ENCODE data around the gene AIP.

The AIP gene

GRCh38 chr11:67493548-67494370 lies 10.9 kb downstream of the AIP start:
- DNase-seq (ENCODE audit: low read depth in 2 of 2): no peak

DNA sequence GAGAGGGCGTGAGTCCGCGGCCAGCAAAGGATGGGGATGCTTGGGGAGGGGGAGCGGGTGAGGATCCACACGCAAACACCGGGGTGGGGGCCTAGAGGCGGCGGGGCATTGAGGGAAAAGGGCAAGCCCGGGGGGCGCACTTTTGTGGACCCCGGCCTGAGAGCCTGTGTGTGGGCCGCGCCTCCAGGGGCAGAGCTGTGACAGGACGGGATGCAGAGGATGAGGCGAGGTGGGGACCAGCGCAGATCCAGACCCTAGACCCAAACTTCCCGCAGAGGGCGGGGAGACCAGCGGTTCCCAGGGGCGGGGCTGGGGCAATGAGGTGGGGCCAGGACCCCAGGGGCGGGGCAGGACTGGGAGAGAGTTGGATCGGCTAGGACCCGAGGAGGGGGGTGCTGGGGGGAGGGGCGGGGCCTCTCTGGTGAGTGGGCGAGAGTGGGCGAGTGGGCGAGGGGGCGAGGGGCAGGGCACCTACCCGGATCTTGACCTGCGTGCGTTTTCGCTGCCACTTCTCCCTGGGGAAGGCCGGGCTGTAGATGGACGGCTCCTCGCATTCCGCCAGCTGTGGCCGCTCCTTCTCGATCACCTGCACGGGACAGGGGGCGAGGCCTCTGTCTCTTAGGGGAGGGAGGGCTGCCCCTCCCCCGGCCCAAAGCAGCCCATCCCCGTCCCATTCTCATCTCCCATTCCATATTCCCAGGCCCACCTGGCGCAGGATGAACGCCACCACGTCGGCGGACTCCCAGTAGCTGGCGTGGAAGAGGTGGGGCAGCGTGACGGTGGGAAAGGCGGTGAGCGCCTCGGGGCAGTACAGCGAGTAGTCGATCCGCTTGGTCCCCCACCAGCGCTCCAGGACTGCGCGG lies 11.8 kb downstream of the AIP start:
- DNase-seq (ENCODE audit: low read depth in 2 of 2): no peak

DNA sequence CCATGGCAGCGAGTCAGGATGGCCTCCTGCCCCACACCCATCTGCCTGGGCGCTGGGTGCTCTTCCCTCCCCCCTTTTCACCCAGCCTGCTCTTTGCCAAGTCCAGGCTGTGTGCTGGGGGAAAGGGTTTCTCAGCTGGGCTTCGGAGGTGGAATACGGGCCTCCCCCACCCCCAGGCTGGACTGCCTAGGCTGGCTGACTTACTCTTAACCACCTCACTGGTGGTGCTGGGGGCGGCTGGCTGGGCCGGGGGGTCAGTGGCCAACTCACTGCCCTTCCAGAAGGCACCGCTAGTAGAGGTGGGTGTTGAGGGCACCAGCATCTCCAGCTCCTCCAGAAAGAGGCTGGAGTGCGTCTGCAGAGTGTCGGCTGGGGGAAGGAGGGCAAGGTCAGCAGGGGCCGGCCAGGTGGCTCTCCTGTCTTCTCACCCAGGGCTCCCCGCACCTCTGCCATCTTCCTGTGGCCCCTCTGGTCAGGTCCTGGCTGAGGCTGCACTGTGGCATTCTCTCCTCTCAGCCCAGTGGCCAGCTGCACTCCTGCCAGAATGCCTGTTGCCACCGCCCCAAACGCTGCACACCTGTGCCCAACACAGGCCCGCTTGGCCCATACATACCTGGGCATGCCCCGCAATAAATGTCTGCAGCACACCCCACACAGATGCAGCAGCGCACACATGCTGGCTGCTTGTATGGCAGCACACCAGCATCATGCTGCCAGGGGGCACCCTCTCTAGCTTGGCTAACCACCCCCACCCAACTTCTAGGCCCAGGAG lies 12.6 kb downstream of the AIP start:
- DNase-seq (ENCODE audit: low read depth in 2 of 2): no peak

GRCh38 chr11:67496113-67496512 lies 13.3 kb downstream of the AIP start:
- DNase-seq (ENCODE audit: low read depth in 2 of 2): no peak

GRCh38 chr11:67497656-67498291 lies 14.9 kb downstream of the AIP start:
- DNase-seq (ENCODE audit: low read depth in 2 of 2): no peak

GRCh38 chr11:67498544-67498972 lies 15.7 kb downstream of the AIP start:
- DNase-seq (ENCODE audit: low read depth in 2 of 2): no peak

- no peak for DNase-seq (ENCODE audit: low read depth in 2 of 2)
These were observed 17.1 kb downstream of the AIP start for GRCh38 chr11:67499808-67500483.

- DNase-seq (ENCODE audit: low read depth in 2 of 2): no peak
These were observed 17.6 kb downstream of the AIP start for GRCh38 chr11:67500484-67500821.

DNA sequence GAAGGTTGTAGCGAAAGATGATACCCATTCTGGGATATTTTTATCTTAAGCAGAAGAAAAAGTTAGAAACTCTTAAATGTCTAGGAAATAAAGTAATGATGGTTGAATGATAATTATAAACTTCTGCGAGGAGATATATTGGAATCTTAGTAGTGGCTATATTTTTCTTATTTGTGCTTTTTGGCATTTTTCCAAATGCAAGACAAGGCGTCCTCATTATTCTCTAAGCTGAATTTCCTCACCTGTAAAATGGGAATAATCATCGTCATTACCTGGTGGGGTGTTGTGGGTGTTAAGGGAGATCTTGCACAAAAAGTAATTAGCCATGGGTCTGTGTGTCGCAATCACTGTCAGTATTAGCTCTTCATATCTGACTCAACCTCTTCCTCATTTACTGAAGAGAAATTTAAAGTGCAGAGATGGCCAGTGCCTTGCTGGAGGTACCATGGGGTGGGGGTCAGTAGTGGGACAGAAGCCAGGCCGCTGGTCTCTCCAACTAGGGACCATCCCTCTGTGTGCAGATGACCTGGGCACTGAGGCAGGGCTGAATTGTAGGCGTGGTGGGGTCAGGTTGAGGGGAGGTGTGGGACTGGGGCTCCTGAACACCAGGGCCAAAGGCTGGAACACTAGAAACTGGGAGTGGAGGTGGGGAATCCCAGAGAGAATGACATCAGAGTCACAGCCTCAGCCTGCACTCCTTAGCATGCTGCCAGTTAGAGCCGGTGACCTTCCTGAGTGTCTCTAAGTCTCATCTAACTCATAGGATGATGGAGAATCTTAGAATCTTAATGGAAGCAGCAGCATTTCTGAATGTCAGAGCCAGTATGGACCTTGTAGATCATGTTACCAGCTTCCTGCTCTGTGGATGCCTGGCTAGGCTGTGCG lies 18.2 kb downstream of the AIP start:
- no peak for DNase-seq (ENCODE audit: low read depth in 2 of 2)

DNA sequence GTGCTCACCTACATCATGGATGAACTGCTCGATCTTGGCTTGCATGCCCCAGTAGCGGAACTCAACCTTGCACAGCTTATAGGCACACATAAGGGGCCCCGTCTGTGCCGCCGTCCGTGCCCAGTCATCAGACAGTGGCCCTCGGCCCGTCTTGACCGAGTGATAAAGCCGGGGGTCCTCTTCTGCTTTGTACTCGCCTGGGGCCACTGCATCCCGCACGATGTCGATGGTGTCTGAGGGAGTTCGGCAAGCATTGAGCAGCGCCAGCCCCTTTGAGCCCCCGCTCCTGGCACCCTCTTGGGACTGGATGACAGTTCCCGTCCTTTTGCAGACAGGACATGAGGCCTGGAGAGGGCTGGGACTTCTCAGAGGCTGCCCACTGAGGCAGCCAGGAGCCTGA lies 19.0 kb downstream of the AIP start:
- DNase-seq (ENCODE audit: low read depth in 2 of 2): no peak

DNA sequence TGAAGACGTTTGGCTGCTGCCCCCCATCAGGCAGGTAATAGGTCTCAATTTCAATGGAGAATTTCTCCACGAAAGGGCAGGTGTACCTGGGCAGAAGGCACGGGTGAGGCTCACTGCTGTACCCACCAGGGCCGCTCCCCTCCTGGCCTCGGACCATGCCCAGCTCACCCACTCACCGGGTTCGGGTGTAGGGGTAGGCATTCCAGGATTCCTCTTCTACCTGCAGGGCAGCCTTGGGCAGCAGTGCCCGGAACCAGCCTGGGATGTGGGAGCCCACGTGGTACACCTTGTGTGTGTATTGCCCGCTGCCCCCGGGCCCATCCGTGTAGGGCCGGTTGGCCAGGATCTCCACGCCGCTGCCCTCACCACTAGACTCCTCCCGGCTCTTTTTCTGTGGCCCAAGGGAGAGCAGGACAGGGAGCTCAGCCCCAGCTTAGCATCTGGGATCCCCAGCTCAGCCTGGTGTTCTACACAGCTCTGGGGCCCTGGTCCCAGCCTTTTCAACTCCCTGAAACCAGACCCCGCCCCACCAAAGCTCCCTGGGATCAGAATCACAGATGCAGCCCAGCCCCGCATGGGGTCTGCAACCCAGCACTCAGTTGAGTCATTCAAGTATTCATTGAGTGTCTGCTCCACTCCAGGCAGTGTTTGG lies 19.6 kb downstream of the AIP start:
- DNase-seq (ENCODE audit: low read depth in 2 of 2): no peak

DNA sequence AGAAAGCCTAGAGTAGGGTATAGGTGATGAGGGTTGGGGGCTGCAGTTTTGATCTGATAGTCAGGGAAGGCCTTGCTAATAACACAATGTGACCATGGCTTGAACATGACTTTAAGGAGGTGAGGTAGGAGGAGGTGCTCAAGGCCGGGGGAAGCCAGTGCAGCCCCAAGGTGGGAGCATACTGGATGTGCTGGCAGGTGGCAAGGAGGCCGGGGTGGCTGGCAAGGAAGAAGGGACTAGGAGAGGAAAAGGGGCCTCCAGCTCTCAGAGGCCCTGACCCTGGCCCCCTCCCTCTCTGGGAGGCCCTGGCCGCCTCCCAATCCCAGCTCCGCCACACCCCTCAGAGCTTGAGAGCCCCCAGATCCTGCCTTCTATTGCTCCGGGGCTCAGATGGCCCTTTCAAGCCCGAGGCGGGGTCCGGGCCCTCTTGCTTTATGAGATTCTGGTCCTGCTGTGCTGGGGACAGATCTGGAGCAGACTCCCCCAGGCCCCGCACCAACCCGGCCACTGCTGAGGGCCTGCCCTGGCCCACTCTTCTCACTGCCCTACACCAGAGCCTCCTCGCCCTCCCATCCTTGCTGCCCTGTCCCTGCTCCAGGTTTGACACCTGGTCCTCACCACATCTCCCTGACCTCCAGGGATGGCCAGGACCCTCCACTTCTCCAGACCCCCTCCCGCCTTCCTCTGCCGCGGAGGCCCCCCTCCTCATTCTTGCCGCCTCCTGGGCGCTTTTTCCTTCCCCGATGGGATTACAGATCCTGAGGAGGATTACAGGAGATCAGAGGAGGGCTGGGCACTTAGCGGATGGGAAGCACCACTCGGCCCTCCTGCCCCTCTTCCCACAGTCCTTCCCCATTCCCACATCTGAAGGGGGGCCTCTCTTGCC lies 20.5 kb downstream of the AIP start:
- DNase-seq (ENCODE audit: low read depth in 2 of 2): no peak

DNA sequence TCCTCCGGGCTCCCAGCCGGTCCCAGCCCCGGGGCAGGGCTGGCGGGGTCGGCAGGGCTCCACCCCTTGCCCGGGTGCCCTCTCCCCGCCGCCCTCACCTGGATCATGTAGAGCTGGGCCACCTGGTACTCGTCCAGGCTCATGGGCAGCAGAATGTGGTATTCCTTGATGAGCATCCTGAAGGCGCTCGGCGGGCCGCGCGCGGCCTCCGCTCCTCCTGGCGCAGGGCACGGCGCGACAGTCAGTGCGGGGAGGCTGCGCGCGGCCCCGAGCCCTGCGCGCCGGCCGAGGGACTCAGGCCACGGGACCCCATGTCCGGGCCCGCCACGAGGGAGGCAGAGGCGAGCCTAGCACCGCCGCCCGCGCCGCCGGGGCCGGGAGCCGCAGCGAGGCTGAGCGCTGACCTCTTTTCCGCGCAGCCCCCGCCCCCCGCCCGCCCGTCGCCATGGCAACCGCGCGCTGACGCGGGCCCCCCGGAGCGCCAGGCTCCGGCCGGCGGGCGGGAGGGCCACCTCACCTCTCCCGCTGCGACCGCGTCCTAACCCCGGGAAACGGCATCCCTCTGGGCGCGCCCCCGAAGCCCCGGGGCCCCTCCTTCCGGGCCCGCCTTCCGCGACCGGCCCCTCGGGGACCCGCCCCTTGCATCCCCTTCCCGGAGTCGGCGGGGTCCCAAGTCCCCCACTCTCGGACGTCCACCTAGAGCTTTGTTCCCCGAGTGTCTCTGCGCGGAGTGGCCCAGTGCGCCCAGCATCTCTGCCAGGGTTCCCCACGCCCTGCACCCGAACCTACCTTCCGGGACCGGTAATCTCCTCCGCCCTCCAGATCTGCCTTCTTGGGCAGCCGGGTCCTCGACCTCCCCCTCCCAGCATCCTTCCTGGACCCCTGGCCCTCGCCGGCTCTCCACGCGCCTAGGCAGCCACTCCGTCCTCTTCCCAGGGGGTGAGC lies 21.5 kb downstream of the AIP start:
- no peak for DNase-seq (ENCODE audit: low read depth in 2 of 2)

DNA sequence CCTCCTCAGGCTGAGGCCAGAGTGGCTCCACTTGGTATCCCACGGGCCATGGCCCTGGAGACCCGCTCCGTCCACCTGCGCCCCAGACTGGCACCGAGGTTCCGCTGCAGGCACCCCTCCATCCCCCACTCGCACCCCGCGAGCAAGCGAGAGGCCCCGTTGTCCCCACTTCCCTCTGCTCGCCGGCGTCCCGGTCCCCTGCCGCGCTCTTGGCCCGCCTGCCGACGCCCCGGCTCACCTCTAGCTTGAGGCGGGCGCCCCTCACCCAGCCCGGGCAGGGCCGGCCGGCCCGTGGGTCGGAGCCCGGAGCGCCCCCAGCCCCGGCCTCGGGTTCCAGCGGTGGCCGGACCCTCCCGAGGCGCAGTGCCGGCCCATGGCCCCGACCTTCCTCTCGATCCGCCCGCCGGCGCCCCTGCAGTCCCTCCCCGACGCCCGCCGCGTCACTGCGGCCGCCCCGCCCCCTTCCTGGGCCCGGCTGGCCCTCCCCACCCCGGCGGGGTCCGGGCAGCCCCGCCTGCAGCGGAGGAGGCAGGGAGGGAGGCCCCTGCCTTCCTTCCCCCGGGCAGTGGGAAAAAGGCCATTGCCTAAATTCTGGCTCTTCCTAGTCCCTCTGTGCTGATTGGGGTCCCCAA lies 22.2 kb downstream of the AIP start, which contains the start of gene PITPNM1:
PITPNM1 (minus strand) TSS at position 414 of the 632 bp plus-strand sequence. CDS start 1,183 bp downstream, outside the sequence.
- DNase-seq (ENCODE audit: low read depth in 2 of 2): peak in 1 of 2 experiments; percentile 14

- DNase-seq (ENCODE audit: low read depth in 2 of 2): peak; percentile 40 to 41
These were observed 23.0 kb downstream of the AIP start for GRCh38 chr11:67505605-67506396.

All from fibroblast of skin of left quadriceps (primary cell).